AG10803 (cell line): ENCODE results near the gene SREK1.

Experiments
- DNase-seq: peaks from one replicate; pipeline ENCODE4 v3.0.0; 2010; ENCODE audit warnings: low read depth
- H3K4me3 ChIP-seq: 2 replicates; pipeline ENCODE4 v1.5.1; 2011; ENCODE audit warnings: mild to moderate bottlenecking, low read length, control low read depth
- CTCF ChIP-seq: conservative IDR thresholded peaks from 2 replicates; pipeline ENCODE4 v1.5.1; 2011; ENCODE audit warnings: mild to moderate bottlenecking, low read length, control low read depth, inconsistent platforms

The SREK1 gene

DNA sequence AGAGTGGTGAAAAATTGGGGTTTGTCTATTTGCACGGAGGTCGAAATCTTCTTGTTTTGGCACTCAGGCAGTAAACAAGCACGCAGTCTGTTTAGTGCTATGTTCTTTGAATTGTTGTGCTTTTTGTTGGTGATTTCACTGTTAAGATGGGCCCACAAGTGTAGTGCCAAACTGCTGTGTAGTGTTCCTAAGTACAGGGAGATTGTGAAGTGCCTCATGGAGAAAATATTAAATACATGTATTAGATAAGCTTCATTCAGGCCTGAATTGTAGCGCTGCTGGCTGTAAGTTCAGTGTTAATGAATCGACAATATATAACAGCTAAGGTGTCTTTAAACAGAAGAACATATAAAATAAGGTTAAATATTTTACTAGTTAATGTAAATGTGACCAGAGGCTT, 17.3 kb downstream of the SREK1 start:
- H3K4me3 ChIP-seq, result no peak overlapping the region
- no peak for DNase-seq
- no peak for TF ChIP-seq CTCF

DNA sequence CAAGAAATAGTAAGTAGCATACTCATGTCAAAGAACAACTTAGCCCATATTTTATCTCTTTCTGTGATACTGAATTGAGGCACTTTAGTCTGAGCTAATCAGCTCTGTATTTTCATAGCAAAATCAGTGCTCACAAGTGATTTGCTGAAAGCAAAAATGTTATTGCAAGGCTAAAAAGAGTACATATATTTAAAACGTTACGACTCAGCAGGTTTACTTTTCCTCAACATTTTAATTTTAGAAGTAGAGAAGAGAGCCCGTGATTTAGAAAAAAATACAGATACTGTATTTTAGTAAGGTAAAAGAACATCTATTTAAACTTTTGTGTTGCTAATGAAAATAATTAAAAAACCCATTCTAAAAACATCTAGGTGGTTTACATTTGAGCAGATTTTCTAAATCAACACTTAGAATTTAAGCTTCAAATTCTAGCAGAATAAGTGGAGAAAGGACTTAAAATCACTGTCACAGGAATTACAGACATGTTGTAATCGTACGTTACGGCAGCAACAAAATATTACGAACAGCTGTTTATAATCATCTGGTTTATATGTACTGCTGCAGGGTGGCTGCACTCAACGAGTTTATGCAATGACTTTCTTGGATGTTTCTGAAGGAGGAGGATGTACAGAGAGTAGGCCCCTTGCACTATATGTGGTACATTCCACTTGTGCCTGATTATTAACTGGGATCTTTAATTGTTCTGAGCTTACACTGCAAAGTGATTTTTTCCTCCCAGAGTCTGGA, 20.1 kb downstream of the SREK1 start:
- no peak overlapping the region for H3K4me3 ChIP-seq
- DNase-seq, result peak; percentile 91
- no peak for TF ChIP-seq CTCF

GRCh38 chr5:66168226-66168625, 24.1 kb downstream of the SREK1 start:
- no peak for DNase-seq
- TF ChIP-seq CTCF, result no peak
- no peak overlapping the region for H3K4me3 ChIP-seq

DNA sequence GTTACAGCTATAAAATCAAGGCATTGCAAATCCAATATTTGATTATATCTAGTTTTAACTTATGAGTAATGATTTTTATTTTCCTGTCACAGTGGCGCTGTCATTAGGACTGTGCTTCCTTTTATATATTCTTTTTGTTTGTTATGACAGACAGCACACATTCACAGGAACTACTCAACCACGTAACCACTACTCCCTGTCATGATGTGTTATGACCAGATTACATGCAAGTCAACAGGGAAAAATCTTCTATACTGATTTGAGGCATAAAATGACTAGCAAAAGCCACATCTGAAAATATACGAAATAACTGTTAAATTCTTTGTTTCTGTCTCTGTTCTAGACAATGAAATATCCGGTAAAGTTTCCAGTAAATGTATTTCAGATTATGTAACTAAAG, 25.4 kb downstream of the SREK1 start:
- no peak overlapping the region for H3K4me3 ChIP-seq
- no peak for TF ChIP-seq CTCF
- DNase-seq, result no peak

- TF ChIP-seq CTCF, result no peak
- no peak overlapping the region for H3K4me3 ChIP-seq
- DNase-seq, result no peak
Measured at GRCh38 chr5:66170195-66170919, 26.3 kb downstream of the SREK1 start.

DNA sequence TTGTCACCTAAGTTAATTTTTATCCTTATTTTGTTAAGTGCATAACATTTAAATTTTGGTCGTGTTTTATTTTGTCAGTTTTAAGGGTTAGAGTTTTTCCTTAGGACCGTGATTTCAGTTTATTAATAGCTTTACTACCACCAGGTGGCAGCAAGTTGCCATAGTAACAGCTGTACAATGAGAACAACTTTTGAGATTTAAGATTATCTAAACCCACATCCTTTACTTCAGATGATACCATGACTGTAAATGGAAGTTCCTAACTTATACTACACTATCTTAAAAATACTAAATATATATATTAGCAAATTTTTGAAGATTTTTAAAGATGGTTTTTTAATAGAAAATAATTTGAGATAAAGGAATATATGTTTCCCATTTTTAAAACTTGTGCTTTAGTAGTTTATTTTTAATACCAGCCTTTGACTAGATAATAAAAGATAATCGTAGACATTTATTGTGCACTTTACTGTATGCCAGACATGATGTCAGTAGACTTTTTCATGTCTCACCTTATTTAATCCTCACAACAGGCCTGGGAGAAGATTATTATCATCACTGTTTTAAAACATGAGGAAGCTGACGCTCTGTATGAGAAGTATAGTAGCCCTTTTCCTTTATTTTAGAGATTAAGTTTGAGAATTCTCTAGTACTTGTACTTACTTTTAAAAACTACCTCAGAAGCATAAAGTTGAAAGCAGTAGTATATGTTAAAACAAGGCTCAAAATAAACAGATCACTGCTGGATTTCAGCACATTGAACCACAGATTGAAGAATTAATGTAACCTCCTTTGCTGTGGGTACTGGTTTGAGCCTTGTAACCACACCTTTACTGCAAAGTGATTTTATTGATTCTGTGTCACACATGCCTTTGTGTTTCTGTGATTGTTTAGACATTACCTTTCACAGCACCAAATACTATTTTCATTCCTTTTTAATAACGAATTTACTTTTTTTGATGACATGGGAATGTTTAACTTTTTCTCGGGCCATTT, 27.5 kb downstream of the SREK1 start:
- peak; percentile 63 for DNase-seq
- no peak overlapping the region for H3K4me3 ChIP-seq
- TF ChIP-seq CTCF, result peak; percentile 56
